ENCODE data around the gene GGN.
A peak's percentile ranks its signal among the peaks of the same experiment; 100 is the strongest.
"Not testable (repeated sequence)": the region's sequence is repeated elsewhere in the genome, so short reads cannot be mapped to it uniquely, and the experiment has no call there.

GGN gene

GRCh38 chr19:38387550-38388348 lies at the start of gene GGN:
Gene GGN (minus strand): TSS chr19:38388034. CDS start chr19:38387261, 773 bp downstream.
- DNase-seq (ENCODE audit: low spot score) = peak; percentile 98

GRCh38 chr19:38437295-38437694 lies 49.5 kb upstream of the GGN start:
- no peak for DNase-seq (ENCODE audit: low spot score)

- no peak for DNase-seq (ENCODE audit: low spot score)
Observed at GRCh38 chr19:38434549-38435051, 46.8 kb upstream of the GGN start.

- peak; percentile 80 for DNase-seq (ENCODE audit: low spot score)
Observed at GRCh38 chr19:38433268-38433733, 45.5 kb upstream of the GGN start, which contains the start of gene RYR1. Gene RYR1 (plus strand): TSS chr19:38433691. CDS start chr19:38433830, 139 bp downstream.

- no peak for DNase-seq (ENCODE audit: low spot score)
Observed at GRCh38 chr19:38430931-38431330, 43.1 kb upstream of the GGN start.

- DNase-seq (ENCODE audit: low spot score) = no peak
Observed at GRCh38 chr19:38429811-38430156, 42.0 kb upstream of the GGN start.

- no peak for DNase-seq (ENCODE audit: low spot score)
Observed at GRCh38 chr19:38429055-38429810, 41.4 kb upstream of the GGN start.

GRCh38 chr19:38427035-38427677 lies 39.3 kb upstream of the GGN start:
- not testable (repeated sequence) for DNase-seq (ENCODE audit: low spot score)

- DNase-seq (ENCODE audit: low spot score) = no peak
Observed at GRCh38 chr19:38425810-38426466, 38.1 kb upstream of the GGN start, which contains the start of gene RASGRP4. Gene RASGRP4 (minus strand): TSS chr19:38426219. CDS start chr19:38426091, 128 bp downstream.

- no peak for DNase-seq (ENCODE audit: low spot score)
Observed at GRCh38 chr19:38425222-38425809, 37.5 kb upstream of the GGN start.

- DNase-seq (ENCODE audit: low spot score) = no peak
Observed at GRCh38 chr19:38424272-38424671, 36.4 kb upstream of the GGN start.

- no peak for DNase-seq (ENCODE audit: low spot score)
Observed at GRCh38 chr19:38422438-38422837, 34.6 kb upstream of the GGN start.

- no peak for DNase-seq (ENCODE audit: low spot score)
Observed at GRCh38 chr19:38421856-38422255, 34.0 kb upstream of the GGN start.

- no peak for DNase-seq (ENCODE audit: low spot score)
Observed at GRCh38 chr19:38420935-38421334, 33.1 kb upstream of the GGN start.

GRCh38 chr19:38417544-38418506 lies 30.0 kb upstream of the GGN start:
- peak; percentile 38 for DNase-seq (ENCODE audit: low spot score)

- DNase-seq (ENCODE audit: low spot score) = no peak
Observed at GRCh38 chr19:38417146-38417543, 29.3 kb upstream of the GGN start.

GRCh38 chr19:38413416-38413815 lies 25.6 kb upstream of the GGN start:
- DNase-seq (ENCODE audit: low spot score) = no peak

- DNase-seq (ENCODE audit: low spot score) = no peak
Observed at GRCh38 chr19:38412961-38413360, 25.1 kb upstream of the GGN start.

- DNase-seq (ENCODE audit: low spot score) = no peak
Observed at GRCh38 chr19:38412491-38412890, 24.7 kb upstream of the GGN start.

- DNase-seq (ENCODE audit: low spot score) = not testable (repeated sequence)
Observed at GRCh38 chr19:38411898-38412297, 24.1 kb upstream of the GGN start.

Data from AG08396 (cell line).